OCI-LY1 (cell line): ENCODE results near the gene PKIG.

Source experiments
- EZH2 ChIP-seq: fragments of 200-600 bp; sonication (generic), shearing (Covaris generic); IDR thresholded peaks from 2 replicates; pipeline ENCODE4 v1.8.0; 2017; ENCODE audit warnings: borderline replicate concordance, mixed run types, mild to moderate bottlenecking, antibody characterized with exemption, low read length, moderate library complexity, mixed read lengths
- TF ChIP-seq, protein P1 (sequence below): fragments of 200-600 bp; sonication (generic), shearing (Covaris generic); IDR thresholded peaks from 2 replicates; pipeline ENCODE4 v1.5.1; 2017; ENCODE audit warnings: mild to moderate bottlenecking, antibody characterized with exemption, low read length, moderate library complexity, mixed read lengths

DNA sequence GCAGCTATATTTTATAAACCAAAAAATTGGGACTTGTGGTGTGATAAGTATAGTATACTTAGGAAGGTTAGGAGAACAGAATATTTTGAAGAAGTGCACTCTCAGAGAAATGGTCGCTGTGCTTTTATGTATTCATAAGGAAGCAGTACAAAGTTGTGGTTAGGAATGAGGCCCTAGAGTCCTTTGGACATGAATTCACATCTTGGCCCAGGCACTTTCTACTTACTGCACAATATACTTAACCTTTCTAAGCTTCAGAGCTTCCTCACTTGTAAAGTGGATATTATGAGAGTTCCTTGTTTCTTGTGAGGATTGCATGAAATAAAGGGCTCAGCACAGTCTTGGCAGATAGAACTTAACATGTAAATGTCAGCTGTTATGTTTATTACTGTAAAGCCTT lies 39.5 kb upstream of the PKIG start:
- TF ChIP-seq, protein P1, sequence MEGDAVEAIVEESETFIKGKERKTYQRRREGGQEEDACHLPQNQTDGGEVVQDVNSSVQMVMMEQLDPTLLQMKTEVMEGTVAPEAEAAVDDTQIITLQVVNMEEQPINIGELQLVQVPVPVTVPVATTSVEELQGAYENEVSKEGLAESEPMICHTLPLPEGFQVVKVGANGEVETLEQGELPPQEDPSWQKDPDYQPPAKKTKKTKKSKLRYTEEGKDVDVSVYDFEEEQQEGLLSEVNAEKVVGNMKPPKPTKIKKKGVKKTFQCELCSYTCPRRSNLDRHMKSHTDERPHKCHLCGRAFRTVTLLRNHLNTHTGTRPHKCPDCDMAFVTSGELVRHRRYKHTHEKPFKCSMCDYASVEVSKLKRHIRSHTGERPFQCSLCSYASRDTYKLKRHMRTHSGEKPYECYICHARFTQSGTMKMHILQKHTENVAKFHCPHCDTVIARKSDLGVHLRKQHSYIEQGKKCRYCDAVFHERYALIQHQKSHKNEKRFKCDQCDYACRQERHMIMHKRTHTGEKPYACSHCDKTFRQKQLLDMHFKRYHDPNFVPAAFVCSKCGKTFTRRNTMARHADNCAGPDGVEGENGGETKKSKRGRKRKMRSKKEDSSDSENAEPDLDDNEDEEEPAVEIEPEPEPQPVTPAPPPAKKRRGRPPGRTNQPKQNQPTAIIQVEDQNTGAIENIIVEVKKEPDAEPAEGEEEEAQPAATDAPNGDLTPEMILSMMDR = no peak
- no peak for TF ChIP-seq EZH2
